Ovary (tissue), 3 donors: ENCODE results near the gene MMEL1.

Source experiments
- CTCF ChIP-seq, 3 donors: fragments of 450-650 bp in 2 of 3; fragments of 200-600 bp in 1 of 3; IDR thresholded peaks; one replicate each; pipeline versions ENCODE4 v1.5.1 to v1.8.0; 2016 to 2022; ENCODE audit warnings: antibody characterized with exemption in 3 of 3, mild to moderate bottlenecking in 1 of 3
- POLR2A ChIP-seq: fragments of 450-650 bp; IDR thresholded peaks from one replicate; pipeline ENCODE4 v1.6.1; 2017; ENCODE audit warnings: antibody characterized with exemption, mild to moderate bottlenecking, moderate library complexity
- donor health status: DM: no; HTN: no; CAD: no.

GRCh38 chr1:2628933-2629626 lies 3.7 kb downstream of the MMEL1 start:
- TF ChIP-seq CTCF (IDR thresholded peaks at IDR 0.05) (no peak), POLR2A (no peak)
